DND-41 (cell line): ENCODE results near the gene TMEM186.

Source experiments
- EZH2 ChIP-seq: IDR thresholded peaks from 3 replicates; pipeline ENCODE4 v1.6.1; 2012; ENCODE audit warnings: borderline replicate concordance, low read depth, mild to moderate bottlenecking, moderate library complexity, low read length, inconsistent platforms; ENCODE audit not compliant: severe bottlenecking
- TF ChIP-seq, protein P1 (sequence below): IDR thresholded peaks from 2 replicates; pipeline ENCODE4 v1.5.1; 2012; ENCODE audit warnings: borderline replicate concordance, low read length, moderate library complexity, mild to moderate bottlenecking; ENCODE audit not compliant: poor library complexity, severe bottlenecking; ENCODE audit errors: extremely low read depth

GRCh38 chr16:8831450-8831849 is 34.0 kb upstream of the TMEM186 start:
- TF ChIP-seq, protein P1, sequence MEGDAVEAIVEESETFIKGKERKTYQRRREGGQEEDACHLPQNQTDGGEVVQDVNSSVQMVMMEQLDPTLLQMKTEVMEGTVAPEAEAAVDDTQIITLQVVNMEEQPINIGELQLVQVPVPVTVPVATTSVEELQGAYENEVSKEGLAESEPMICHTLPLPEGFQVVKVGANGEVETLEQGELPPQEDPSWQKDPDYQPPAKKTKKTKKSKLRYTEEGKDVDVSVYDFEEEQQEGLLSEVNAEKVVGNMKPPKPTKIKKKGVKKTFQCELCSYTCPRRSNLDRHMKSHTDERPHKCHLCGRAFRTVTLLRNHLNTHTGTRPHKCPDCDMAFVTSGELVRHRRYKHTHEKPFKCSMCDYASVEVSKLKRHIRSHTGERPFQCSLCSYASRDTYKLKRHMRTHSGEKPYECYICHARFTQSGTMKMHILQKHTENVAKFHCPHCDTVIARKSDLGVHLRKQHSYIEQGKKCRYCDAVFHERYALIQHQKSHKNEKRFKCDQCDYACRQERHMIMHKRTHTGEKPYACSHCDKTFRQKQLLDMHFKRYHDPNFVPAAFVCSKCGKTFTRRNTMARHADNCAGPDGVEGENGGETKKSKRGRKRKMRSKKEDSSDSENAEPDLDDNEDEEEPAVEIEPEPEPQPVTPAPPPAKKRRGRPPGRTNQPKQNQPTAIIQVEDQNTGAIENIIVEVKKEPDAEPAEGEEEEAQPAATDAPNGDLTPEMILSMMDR, result no peak
- no peak for TF ChIP-seq EZH2
